H1 (cell line): ENCODE results near the gene TAAR9. TPM values are rescaled to one million over a fixed set of nuclear protein-coding genes. Genes with fewer than 3 reads are reported as not detected.

Experiments
- CTCF ChIA-PET: fragments of 300-600 bp; sonication (Branson Sonifier 250); formaldehyde crosslinking; loops from one replicate; lab custom pipeline; 2021; ENCODE audit not compliant: partially characterized antibody; lab: Charles Lee
- POLR2A ChIA-PET: fragments of 300-600 bp; sonication (Branson Sonifier 250); formaldehyde crosslinking; loops from one replicate; lab custom pipeline; 2021; ENCODE audit warnings: inconsistent platforms; ENCODE audit not compliant: partially characterized antibody; lab: Charles Lee
- DNase-seq, 2 experiments: peaks; one replicate each; pipeline versions ENCODE4 v3.0.0 to v3.0.0-alpha.2; 2010 to 2022; ENCODE audit warnings: low spot score in 2 of 2, low read depth in 1 of 2, mixed read lengths in 1 of 2
- FAIRE-seq: peaks from 2 replicates; lab custom pipeline; 2011; peaks lifted over from hg19 to GRCh38; lab: Jason Lieb, UNC
- H2AFZ ChIP-seq: 2 replicates; pipeline ENCODE4 v1.8.1; 2012; ENCODE audit warnings: low read length, inconsistent platforms
- H2AK5ac ChIP-seq: 2 replicates; pipeline ENCODE4 v1.6.1; 2013; ENCODE audit warnings: low read depth, low read length
- H2BK120ac ChIP-seq: replicated peaks from 2 replicates; pipeline ENCODE3; 2013; ENCODE audit warnings: low read depth, low read length, inconsistent platforms
- H2BK12ac ChIP-seq: 2 replicates; pipeline ENCODE4 v1.6.1; 2013; ENCODE audit warnings: low read depth, low read length
- H2BK15ac ChIP-seq: 2 replicates; pipeline ENCODE4 v1.6.1; 2013; ENCODE audit warnings: low read length
- H2BK20ac ChIP-seq: 2 replicates; pipeline ENCODE4 v1.6.1; 2013; ENCODE audit warnings: low read length
- H2BK5ac ChIP-seq: 2 replicates; pipeline ENCODE4 v1.6.1; 2013; ENCODE audit warnings: low read depth, low read length
- H3K14ac ChIP-seq: 2 replicates; pipeline ENCODE4 v1.6.1; 2013; ENCODE audit warnings: inconsistent platforms; ENCODE audit not compliant: insufficient read length
- H3K18ac ChIP-seq: 2 replicates; pipeline ENCODE4 v1.6.1; 2013; ENCODE audit warnings: low read length; ENCODE audit errors: extremely low read depth
- H3K23ac ChIP-seq: 2 replicates; pipeline ENCODE4 v1.6.1; 2013; ENCODE audit warnings: inconsistent platforms; ENCODE audit not compliant: insufficient read length
- H3K23me2 ChIP-seq: 2 replicates; pipeline ENCODE4 v1.6.1; 2013; ENCODE audit warnings: low read depth, low read length
- H3K27ac ChIP-seq: 2 replicates; pipeline ENCODE4 v1.6.1; 2011; ENCODE audit warnings: low read depth, low read length, inconsistent platforms
- H3K27me3 ChIP-seq, 4 experiments: replicated peaks in 1 of 4; 1 replicate in 1 of 4; 2 replicates in 3 of 4; pipeline versions ENCODE4 v1.6.1 to v1.8.1; 2011 to 2013; ENCODE audit warnings: low read length in 3 of 4, mild to moderate bottlenecking in 3 of 4, inconsistent platforms in 2 of 4, mixed read lengths in 2 of 4, moderate library complexity in 1 of 4; ENCODE audit not compliant: control insufficient read depth in 3 of 4, insufficient read depth in 3 of 4; ENCODE audit errors: extremely low read depth in 1 of 4
- H3K36me3 ChIP-seq, 4 experiments: 2 replicates each; pipeline versions ENCODE4 v1.6.1 to v1.8.1; 2011 to 2013; ENCODE audit warnings: mild to moderate bottlenecking in 4 of 4, low read length in 3 of 4, moderate library complexity in 2 of 4, control low read depth in 1 of 4, inconsistent platforms in 1 of 4; ENCODE audit not compliant: insufficient read depth in 4 of 4, control insufficient read depth in 2 of 4
- H3K4ac ChIP-seq: replicated peaks from 2 replicates; pipeline ENCODE3; 2013; ENCODE audit warnings: low read length, low read depth, mixed read lengths, inconsistent platforms; ENCODE audit not compliant: insufficient read length
- H3K4me1 ChIP-seq, 4 experiments: replicated peaks in 1 of 4; 1 replicate in 1 of 4; 2 replicates in 3 of 4; pipeline versions ENCODE4 v1.6.1 to v1.8.1; 2011 to 2013; ENCODE audit warnings: low read length in 3 of 4, inconsistent platforms in 2 of 4, mixed read lengths in 1 of 4; ENCODE audit not compliant: insufficient read depth in 4 of 4, control insufficient read depth in 3 of 4
- H3K4me2 ChIP-seq, 2 experiments: 2 replicates each; pipeline versions ENCODE4 v1.6.1 to v1.8.1; 2011 to 2013; ENCODE audit warnings: low read depth in 2 of 2, low read length in 2 of 2, control low read depth in 1 of 2, inconsistent platforms in 1 of 2, mild to moderate bottlenecking in 1 of 2; ENCODE audit not compliant: insufficient read depth in 1 of 2
- H3K4me3 ChIP-seq, 4 experiments: fragments of 200-600, 300-600 bp in 1 of 4; sonication (generic), shearing (Covaris generic), sonication (Bioruptor Twin) in 1 of 4; 2 replicates each; pipeline versions ENCODE4 v1.5.1 to v1.8.1; 2011 to 2016; ENCODE audit warnings: low read length in 4 of 4, low read depth in 3 of 4, control low read depth in 2 of 4, inconsistent platforms in 2 of 4, mild to moderate bottlenecking in 2 of 4, mixed read lengths in 1 of 4, moderate library complexity in 1 of 4; ENCODE audit not compliant: insufficient read depth in 2 of 4; ENCODE audit errors: extremely low read depth in 1 of 4
- H3K56ac ChIP-seq: replicated peaks from 2 replicates; pipeline ENCODE3; 2013; ENCODE audit warnings: low read depth, mild to moderate bottlenecking, mixed read lengths, low read length, inconsistent platforms; ENCODE audit not compliant: insufficient read length
- H3K79me1 ChIP-seq: 2 replicates; pipeline ENCODE4 v1.6.1; 2013; ENCODE audit warnings: low read depth, low read length, control low read depth
- H3K79me2 ChIP-seq, 2 experiments: 2 replicates each; pipeline versions ENCODE4 v1.6.1 to v1.8.1; 2012 to 2013; ENCODE audit warnings: low read length in 2 of 2, mild to moderate bottlenecking in 2 of 2, inconsistent platforms in 1 of 2; ENCODE audit not compliant: insufficient read depth in 2 of 2, control insufficient read depth in 1 of 2
- H3K9ac ChIP-seq, 4 experiments: replicated peaks in 1 of 4; 1 replicate in 1 of 4; 2 replicates in 3 of 4; pipeline versions ENCODE4 v1.6.1 to v1.8.1; 2011 to 2013; ENCODE audit warnings: low read depth in 3 of 4, low read length in 3 of 4, control low read depth in 2 of 4, mild to moderate bottlenecking in 2 of 4, moderate library complexity in 2 of 4, inconsistent platforms in 1 of 4; ENCODE audit errors: extremely low read depth in 1 of 4
- H3K9me3 ChIP-seq, 2 experiments: 2 replicates each; pipeline versions ENCODE4 v1.6.1 to v1.8.1; 2012 to 2013; ENCODE audit warnings: mild to moderate bottlenecking in 2 of 2, moderate library complexity in 2 of 2, control low read depth in 1 of 2, inconsistent platforms in 1 of 2, low read depth in 1 of 2, low read length in 1 of 2, mixed read lengths in 1 of 2; ENCODE audit not compliant: insufficient read depth in 2 of 2
- H4K20me1 ChIP-seq, 2 experiments: replicated peaks in 1 of 2; 2 replicates each; pipeline versions ENCODE3 to v1.8.1; 2011 to 2013; ENCODE audit warnings: inconsistent platforms in 2 of 2, low read length in 2 of 2, mild to moderate bottlenecking in 1 of 2; ENCODE audit not compliant: insufficient read depth in 2 of 2, control insufficient read depth in 1 of 2
- H4K5ac ChIP-seq: 2 replicates; pipeline ENCODE4 v1.6.1; 2013; ENCODE audit warnings: low read length, low read depth, mixed read lengths, inconsistent platforms; ENCODE audit not compliant: insufficient read length
- H4K8ac ChIP-seq: 2 replicates; pipeline ENCODE4 v1.8.0; 2013; ENCODE audit warnings: mild to moderate bottlenecking, moderate library complexity, low read length, inconsistent platforms; ENCODE audit not compliant: insufficient read depth; ENCODE audit errors: extremely low read depth
- H4K91ac ChIP-seq: replicated peaks from 2 replicates; pipeline ENCODE3; 2013; ENCODE audit warnings: low read length, mixed read lengths, inconsistent platforms; ENCODE audit not compliant: insufficient read length
- CTBP2 ChIP-seq: IDR thresholded peaks from 2 replicates; pipeline ENCODE4 v1.7.0; 2011; ENCODE audit warnings: borderline replicate concordance, mild to moderate bottlenecking, moderate library complexity, mixed read lengths, low read length; ENCODE audit not compliant: insufficient read depth, insufficient read length
- EZH2 ChIP-seq: fragments of 200-600 bp; sonication (generic); IDR thresholded peaks from 2 replicates; pipeline ENCODE4 v1.7.1; 2012; ENCODE audit warnings: low read depth, mild to moderate bottlenecking, moderate library complexity, low read length, inconsistent platforms; ENCODE audit not compliant: severe bottlenecking
- GTF2F1 ChIP-seq: IDR thresholded peaks from 2 replicates; pipeline ENCODE4 v1.6.1; 2012; ENCODE audit warnings: low read depth, low read length, improper control_type of control experiment, borderline replicate concordance
- JUN ChIP-seq: IDR thresholded peaks from 2 replicates; pipeline ENCODE4 v1.6.1; 2011; ENCODE audit warnings: low read depth, mild to moderate bottlenecking, improper control_type of control experiment, low read length
- KDM1A ChIP-seq: fragments of 200-600, 300-600 bp; sonication (generic); IDR thresholded peaks from 2 replicates; pipeline ENCODE4 v1.7.1; 2016; ENCODE audit warnings: mild to moderate bottlenecking, low read length, borderline replicate concordance
- PHF8 ChIP-seq: fragments of 200-600 bp; sonication (generic); conservative IDR thresholded peaks from 2 replicates; pipeline ENCODE4 v1.7.1; 2012; ENCODE audit warnings: low read depth, mild to moderate bottlenecking, inconsistent platforms, low read length, moderate library complexity
- WGBS, 2 experiments: shearing (Covaris generic) in 1 of 2; methylation state at CpG; one replicate each; pipeline versions ENCODE4 v1.1.6 to v1.1.7; 2013 to 2015; ENCODE audit warnings: low lambda C conversion rate in 2 of 2, mixed read lengths in 2 of 2, inconsistent platforms in 1 of 2, low coverage in 1 of 2, missing lambda C conversion rate in 1 of 2; ENCODE audit not compliant: insufficient replicate concordance in 2 of 2, insufficient coverage in 1 of 2, insufficient read length in 1 of 2; ENCODE audit errors: extremely low coverage in 1 of 2, missing lambda C conversion rate in 1 of 2; 5-methylcytosine and 5-hydroxymethylcytosine counted together
- polyA plus RNA-seq, 7 experiments: library from polyadenylated mRNA; depleted of rRNA in 3 of 7; stranded (reverse) in 5 of 7; unstranded in 2 of 7; fragments of >200 nt in 5 of 7; fragments of 200-250 nt in 2 of 7; gene quantifications; 1 replicate in 5 of 7; 2 replicates in 1 of 7; 4 replicates in 1 of 7; pipeline versions ENCODE4 v1.2.1 to v1.2.3, GENCODE V29; 2011 to 2013; ENCODE audit warnings: missing spikeins in 2 of 7, mixed read lengths in 2 of 7
- total RNA-seq: library from RNA; stranded (reverse); fragmentation: NEBNext Ultra II Directional; extraction: Animal tissue kit (Norgen Biotek cat#: 25700); gene quantifications from 2 replicates; pipeline ENCODE4 v1.2.1, GENCODE V29; 2021

TAAR9 gene
- total and polyA plus RNA-seq, 2 of the 8 experiments (the other 6 are each of a cell fraction or from before 2014, with no cell fraction given) = not detected

DNA sequence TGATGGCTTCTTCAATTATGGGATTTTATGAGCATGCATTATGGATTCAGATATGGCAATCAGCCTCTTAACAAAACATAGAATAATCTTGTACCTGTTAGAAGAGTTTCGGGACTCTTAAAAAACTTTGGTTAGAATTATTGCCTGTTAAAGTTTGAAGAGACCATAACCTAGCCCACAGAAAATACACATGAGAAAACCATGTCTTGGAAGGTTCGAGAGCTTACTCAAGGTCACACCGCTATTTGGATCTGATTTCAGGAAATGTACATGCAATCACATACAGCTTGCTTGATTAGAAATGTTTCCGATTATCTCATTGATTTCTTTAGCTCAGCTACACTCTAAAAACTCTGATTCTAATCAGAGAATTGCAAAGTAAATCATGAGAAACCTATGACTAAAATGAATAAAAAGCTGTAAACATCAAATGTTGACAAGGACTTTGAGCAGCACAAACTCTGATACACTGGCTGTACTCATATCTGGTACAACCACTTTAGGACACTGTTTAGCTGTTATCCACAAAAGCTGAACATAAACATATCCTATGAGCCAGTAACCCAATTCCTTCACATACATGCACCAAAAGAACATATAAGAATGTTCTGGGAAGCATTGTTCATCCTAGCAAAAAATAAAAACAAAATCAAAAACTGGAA lies 41.4 kb upstream of the TAAR9 start:
- Histone ChIP-seq H4K8ac (no peak overlapping the region), H3K4ac (no peak overlapping the region), H3K9ac (no peak overlapping the region), H3K4me1 (no peaks in the 10 kb centered on the region), H3K56ac (no peak overlapping the region), H2BK12ac (no peak overlapping the region), H3K27ac (no peak overlapping the region), H4K5ac (no peak overlapping the region), H3K27me3 (no peaks in the 10 kb centered on the region), H2BK120ac (no peak overlapping the region), H3K9me3 (0 out of 4 replicates have a peak, but pooled peaks cover 0 to 3% of the 10 kb centered on the region in 2 experiments), H3K23me2 (peaks cover 1% of the 10 kb centered on the region; the same call in 1 of the 2 replicates), H3K79me1 (no peaks in the 10 kb centered on the region; the same call in 1 of the 2 replicates), H2AK5ac (no peak overlapping the region), H4K91ac (no peak overlapping the region), H2AFZ (no peak overlapping the region), H3K4me2 (no peak overlapping the region), H2BK15ac (no peak overlapping the region), H3K14ac (no peak overlapping the region), H4K20me1 (peaks cover 0 to 3% of the 10 kb centered on the region in 2 experiments), H3K18ac (no peak overlapping the region), H3K36me3 (peaks cover 0 to 7% (median 1%) of the 10 kb centered on the region in 4 experiments; a peak in 2 of 8 replicates), H2BK20ac (no peak overlapping the region), H3K23ac (no peak overlapping the region), H3K4me3 (no peak overlapping the region), H3K79me2 (peaks cover 0 to 5% of the 10 kb centered on the region in 2 experiments; a peak in 1 of 4 replicates), H2BK5ac (no peak overlapping the region)
- POLR2A ChIA-PET = no interaction called here
- FAIRE-seq (no peak), DNase-seq (no peak)
- CTCF ChIA-PET = interaction anchor here (0.8 to 4.6 kb wide), 5 partner anchors 11 to 217 kb away, joined by 3 to 23 read pairs (median 5); no protein-coding TSS in a partner anchor
- TF ChIP-seq CTBP2 (no peak), GTF2F1 (no peak), PHF8 (no peak), KDM1A (no peak), EZH2 (no peak), JUN (no peak)
- 42% methylated on average over 4 of the region's 4 CpGs; no CpG with 5 or more reads in 1 of the 2 experiments for WGBS, 2 experiments
